OCI-LY1 (cell line): ENCODE measurements around the gene PKDCC.

Source experiments
- EZH2 ChIP-seq: fragments of 200-600 bp; sonication (generic), shearing (Covaris generic); IDR thresholded peaks from 2 replicates; pipeline ENCODE4 v1.8.0; 2017; ENCODE audit warnings: borderline replicate concordance, mixed run types, mild to moderate bottlenecking, antibody characterized with exemption, low read length, moderate library complexity, mixed read lengths
- TF ChIP-seq, protein P1 (sequence below): fragments of 200-600 bp; sonication (generic), shearing (Covaris generic); IDR thresholded peaks from 2 replicates; pipeline ENCODE4 v1.5.1; 2017; ENCODE audit warnings: mild to moderate bottlenecking, antibody characterized with exemption, low read length, moderate library complexity, mixed read lengths

DNA sequence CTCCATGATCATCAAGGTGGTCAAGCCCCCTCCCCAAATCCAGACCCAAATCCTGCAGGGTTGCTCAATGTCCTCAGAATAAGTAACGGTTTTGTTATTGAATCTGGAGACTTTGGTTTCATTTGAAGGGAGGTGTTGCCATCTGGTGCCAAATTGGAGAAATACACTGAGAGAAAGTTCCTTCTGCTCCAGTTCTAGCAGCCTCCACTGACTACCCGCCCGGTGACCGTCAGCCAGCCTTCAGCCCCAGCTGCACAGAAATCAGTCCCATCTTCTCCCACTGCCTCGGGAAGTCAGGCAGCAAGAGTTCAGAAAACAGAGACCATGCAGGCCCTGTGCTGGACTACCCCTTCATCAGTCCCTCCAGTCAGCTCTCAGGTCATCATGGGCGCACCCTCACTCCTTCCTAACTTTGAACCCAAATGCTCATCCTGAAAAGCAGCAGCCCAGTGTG lies 38.7 kb downstream of the PKDCC start:
- TF ChIP-seq, protein P1, sequence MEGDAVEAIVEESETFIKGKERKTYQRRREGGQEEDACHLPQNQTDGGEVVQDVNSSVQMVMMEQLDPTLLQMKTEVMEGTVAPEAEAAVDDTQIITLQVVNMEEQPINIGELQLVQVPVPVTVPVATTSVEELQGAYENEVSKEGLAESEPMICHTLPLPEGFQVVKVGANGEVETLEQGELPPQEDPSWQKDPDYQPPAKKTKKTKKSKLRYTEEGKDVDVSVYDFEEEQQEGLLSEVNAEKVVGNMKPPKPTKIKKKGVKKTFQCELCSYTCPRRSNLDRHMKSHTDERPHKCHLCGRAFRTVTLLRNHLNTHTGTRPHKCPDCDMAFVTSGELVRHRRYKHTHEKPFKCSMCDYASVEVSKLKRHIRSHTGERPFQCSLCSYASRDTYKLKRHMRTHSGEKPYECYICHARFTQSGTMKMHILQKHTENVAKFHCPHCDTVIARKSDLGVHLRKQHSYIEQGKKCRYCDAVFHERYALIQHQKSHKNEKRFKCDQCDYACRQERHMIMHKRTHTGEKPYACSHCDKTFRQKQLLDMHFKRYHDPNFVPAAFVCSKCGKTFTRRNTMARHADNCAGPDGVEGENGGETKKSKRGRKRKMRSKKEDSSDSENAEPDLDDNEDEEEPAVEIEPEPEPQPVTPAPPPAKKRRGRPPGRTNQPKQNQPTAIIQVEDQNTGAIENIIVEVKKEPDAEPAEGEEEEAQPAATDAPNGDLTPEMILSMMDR = peak; percentile 71
- no peak for TF ChIP-seq EZH2
